GM21737 (cell line): ENCODE results near the gene CHRDL1.
"Not testable (repeated sequence)": the region's sequence is repeated elsewhere in the genome, so short reads cannot be mapped to it uniquely, and the experiment has no call there.

Experiments
- ATAC-seq: cut with Tn5 transposase; IDR thresholded peaks from one replicate; pipeline ENCODE4 v1.9.1; 2021; ENCODE audit warnings: mild to moderate bottlenecking, moderate library complexity; ENCODE audit not compliant: unreplicated experiment

The CHRDL1 gene

DNA sequence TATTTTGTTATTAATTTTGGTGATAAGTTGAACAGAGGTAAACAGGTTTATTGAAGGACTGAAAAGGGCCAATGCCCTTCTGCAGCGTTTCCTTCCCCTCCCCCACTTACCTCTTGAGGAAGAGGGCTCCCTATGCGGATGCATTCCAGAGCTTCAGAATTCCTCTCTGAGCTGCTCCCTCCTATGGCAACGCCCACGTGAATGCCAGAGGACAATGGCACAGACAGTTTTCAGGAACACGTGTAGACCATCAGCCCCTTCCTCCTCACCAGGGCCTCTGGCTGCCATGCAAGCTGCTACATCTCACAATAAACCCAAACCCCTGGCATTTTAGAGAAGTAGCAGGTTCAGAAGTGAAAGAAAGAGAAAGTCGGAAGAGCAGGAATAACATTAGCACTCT, 127.9 kb downstream of the CHRDL1 start:
- ATAC-seq: no peak

DNA sequence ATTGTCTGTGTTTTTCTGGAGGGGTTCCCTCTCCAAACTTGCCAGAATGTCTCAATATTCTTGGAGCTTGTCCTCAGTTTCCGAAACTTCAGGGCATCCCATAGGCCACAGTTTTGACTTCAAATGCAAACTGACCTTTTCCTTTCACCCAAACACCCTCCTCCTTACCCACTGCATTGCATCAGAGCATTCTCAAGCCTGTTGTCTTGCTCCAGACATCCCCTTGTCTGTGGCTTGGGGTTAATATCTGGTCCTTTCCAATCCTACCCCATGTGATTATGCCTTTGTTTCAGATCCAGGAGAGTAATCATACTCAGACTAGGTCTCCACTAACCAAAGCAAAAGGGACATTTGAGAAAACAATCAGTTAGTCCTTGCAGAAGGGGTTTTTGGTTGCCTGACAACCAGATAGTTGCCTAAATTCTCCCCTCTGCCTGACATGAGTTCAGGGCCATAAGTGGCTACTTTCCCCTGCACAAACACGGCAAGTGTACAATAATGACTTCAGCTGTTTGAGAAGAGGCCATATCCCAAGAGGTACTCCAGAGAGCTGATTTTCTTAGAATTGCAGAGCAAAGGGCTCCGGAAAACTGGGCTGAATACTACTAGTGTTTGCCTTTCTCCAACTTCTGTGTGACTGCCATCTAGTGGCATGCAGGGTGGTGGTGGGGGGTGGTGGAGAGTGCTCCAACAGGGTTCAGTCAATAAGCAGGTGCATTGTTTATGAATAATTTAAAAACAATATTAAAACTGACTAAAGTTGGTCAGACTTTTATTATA, 130.2 kb downstream of the CHRDL1 start:
- no peak for ATAC-seq

DNA sequence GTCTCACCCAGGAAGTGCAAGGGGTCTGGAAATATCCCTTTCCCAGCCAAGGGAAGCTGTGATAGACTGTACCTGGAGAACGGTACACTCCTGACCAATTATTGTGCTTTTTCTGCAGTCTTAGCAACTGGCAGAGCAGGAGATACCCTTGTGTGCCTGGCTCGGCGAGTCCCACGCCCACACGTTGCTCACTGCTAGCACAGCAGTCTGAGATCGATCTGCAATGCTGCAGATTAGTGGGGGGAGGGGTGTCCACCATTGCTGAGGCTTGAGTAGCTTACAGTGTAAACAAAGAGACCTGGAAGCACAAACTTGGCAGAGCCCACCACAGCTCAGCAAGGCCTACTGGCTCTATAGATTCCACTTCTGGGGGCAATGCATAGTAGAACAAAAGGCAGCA, 138.5 kb downstream of the CHRDL1 start:
- no peak for ATAC-seq

DNA sequence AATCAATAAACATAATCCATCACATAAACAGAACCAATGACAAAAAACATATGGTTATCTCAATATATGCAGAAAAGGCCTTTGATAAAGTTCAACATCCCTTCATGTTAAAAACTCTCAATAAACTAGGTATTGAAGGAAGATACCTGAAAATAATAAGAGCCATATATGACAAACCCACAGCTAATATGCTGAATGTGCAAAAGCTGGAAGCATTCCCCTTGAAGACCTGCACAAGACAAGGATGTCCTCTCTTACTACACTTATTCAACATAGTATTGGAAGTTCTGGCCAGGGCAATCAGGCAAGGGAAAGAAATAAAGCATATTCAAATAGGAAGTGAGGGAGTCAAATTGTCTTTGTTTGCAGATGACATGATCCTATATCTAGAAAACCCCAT, 141.3 kb downstream of the CHRDL1 start:
- ATAC-seq: not testable (repeated sequence)

DNA sequence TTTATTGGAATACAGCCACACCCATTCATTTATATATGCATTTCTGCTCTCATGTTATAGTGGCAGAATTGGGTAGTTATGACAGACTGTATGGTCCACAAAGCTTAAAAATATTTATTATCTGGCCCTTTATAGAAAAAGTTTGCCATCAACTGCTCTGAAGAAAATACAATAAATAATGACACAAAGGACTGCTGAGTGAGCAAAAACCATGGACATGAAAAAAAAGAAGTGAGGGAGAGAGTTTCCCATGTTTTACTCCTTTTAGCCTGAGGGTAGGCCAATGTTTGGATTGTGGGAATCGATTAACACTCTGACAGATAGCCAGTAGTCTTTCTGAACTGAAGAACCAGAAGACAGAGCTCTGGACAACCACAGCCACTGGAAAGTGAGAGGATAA, 149.2 kb downstream of the CHRDL1 start:
- no peak for ATAC-seq
